NCI-H526 (cell line): ENCODE results near the gene ARID3C.

Experiments
- DNase-seq, 2 experiments: peaks; one replicate each; lab custom pipeline; 2025; lab: John Stamatoyannopoulos, UW

The ARID3C gene, protein sequence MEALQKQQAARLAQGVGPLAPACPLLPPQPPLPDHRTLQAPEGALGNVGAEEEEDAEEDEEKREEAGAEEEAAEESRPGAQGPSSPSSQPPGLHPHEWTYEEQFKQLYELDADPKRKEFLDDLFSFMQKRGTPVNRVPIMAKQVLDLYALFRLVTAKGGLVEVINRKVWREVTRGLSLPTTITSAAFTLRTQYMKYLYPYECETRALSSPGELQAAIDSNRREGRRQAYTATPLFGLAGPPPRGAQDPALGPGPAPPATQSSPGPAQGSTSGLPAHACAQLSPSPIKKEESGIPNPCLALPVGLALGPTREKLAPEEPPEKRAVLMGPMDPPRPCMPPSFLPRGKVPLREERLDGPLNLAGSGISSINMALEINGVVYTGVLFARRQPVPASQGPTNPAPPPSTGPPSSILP

DNA sequence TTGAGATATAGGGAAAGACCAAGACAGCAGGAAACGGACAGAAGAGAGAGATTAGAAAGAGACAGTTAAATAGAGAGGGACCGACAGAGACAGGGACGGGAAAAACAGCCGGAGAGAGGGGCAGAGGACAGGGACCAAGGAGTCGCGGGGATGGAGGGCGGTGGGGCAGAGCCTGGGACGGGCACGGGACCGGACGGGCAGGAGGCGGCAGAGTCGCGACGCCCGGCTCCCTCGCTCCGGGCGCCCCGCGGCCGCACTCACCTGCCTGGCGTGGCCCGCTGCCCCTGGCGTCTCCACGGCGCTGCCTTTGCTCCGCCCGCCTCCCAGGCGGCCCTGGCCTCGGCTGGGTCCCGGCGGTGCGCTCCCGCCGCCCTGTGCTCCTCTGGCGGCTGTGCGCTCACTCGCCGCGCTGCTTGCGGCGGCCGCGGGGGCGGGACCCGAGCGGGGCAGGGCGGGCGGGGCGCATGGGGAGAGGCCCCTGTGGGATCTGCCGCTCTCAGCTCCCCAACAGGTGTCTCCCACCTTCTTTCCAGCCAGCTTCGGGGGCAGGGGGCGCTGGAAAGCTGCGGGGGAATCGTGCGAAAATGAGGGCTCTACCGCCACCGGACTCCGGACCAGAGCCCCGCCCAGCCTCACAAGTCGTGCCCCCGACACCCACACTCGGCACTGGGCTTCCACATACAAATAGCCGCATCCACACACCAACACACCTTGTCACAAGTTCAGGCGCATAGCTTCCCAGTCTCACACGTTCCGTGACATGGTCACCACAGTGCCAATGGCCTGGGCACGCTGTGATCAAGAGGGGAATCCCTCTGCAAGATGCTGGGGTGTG is at the start of gene ARID3C:
ARID3C (minus strand) TSS at position 411 of the 835 bp plus-strand sequence. CDS start 1,052 bp downstream, outside the sequence.
- peak in 1 of 2 experiments; percentile 81 for DNase-seq

DNA sequence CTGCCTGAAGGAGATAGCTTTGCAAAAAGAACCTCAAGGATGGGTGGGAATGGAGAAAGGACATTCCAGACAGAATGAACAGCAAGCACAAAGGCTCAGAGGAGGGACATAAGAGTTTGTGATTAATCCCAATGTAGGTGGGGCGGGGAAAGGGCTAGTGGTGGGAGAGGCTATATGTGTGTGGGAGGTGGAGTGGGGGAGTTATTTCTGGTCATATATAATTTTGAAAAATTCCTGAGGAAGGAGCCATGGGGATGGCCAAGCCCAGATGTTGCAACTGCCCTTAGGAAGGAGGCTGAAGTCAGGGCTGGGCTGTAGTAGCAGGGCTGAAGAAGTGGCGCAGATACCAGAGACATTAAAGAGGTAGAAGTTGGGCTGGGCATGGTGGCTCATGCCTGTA is 47.0 kb upstream of the ARID3C start:
- no peak for DNase-seq

DNA sequence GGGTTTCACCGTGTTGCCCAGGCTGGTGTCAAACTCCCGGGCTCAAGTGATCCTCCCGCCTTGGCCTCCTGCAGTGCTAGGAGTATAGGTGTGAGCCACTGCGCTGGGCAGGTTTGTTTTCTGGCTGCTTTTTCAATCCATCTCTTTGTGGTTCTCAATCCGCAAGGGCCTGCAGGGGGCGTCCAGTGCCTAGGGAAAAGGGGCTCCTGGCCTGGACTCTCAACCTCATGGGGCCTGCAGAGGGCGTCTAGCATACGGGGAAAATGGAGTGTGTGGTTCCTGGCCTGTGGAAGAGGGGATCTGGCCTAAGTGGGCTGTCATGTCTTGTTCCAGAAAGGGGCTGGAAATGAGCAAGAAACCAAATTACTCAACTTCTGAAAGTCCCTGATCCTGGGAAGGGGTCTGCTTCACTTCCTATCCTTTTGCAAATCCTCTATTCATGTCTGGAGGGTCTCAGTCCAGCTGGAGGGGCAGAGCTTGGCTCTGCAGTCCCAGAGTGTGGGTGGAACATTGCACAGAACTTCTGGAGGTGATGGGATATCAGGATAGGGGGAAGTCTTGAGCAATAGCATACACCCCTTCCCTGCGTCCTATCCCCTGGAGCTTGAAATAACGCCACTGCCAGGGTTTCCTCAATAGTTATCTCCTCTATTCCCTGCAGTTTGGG is 46.3 kb upstream of the ARID3C start:
- DNase-seq = peak; percentile 60 to 91

DNA sequence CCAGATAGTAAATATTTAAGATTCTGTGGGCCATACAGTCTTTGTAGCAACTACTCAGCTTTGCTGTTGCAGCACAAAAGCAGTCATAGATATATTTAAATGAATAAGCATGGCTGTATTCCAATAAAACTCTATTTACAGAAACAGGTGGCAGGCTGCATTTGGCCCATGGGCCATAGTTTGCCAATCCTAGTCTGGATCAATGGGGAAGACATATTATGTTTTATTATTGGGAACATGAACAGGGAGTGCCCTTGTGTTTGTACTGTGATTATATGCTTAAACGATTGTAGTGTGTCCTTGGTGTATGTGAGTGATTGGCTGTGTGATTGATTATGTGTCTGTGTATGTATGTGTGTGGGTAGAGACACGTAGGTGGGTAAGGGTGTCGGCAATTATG is 45.6 kb upstream of the ARID3C start:
- no peak for DNase-seq

DNA sequence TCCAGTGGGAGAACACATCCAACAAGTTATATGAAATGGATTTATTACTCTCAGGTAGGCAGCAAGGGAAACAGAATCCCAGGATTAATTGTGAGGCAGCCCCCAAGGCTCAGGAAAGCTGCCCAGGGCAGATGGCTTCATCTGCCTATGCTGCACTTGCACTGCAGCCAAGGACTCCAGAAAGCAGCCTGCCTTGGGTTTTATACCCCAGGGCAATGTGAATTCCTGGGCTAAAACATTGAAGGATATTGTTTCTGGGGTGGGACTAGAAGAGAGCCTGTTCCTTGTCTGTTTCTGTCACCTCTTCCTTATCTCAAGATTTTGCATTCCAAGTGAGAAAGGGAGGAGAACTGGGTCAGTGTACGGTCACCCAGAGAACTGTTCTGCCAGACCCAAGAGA is 42.4 kb upstream of the ARID3C start:
- DNase-seq = no peak

DNA sequence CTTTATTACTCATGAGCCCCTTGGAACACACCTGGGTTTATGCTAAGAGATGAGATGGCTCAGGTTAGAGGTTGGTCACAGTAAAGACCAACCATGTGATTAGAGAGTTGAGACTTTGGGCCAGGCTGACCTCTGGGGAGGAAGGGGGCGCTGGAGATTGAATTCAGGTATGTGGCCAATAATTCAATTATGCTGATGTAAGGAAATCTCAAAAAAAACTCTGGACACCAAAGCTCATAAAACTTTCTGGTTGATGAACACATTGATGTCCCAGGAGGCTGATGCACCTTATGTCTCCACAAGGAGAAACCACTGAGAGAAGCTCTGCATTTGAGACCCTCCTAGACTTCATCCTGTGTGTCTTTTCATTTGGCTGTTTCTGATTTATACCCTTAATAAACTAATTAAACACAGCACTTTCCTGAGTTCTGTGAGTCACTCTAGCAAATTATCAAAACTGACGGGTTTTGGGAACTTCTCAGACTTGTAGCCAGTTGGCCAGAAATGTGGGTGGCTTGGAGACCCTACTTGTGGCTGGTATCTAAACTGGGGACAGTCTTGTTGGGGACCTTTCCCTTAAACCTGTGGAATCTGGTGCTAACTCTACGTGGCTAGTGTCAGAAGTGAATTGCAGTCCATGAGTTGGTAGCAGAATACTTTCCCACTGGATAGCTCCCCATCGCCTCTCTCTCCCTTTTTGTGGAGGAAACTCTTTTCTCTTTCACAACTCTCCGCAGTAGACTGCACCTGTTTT is 41.1 kb upstream of the ARID3C start:
- no peak for DNase-seq

DNA sequence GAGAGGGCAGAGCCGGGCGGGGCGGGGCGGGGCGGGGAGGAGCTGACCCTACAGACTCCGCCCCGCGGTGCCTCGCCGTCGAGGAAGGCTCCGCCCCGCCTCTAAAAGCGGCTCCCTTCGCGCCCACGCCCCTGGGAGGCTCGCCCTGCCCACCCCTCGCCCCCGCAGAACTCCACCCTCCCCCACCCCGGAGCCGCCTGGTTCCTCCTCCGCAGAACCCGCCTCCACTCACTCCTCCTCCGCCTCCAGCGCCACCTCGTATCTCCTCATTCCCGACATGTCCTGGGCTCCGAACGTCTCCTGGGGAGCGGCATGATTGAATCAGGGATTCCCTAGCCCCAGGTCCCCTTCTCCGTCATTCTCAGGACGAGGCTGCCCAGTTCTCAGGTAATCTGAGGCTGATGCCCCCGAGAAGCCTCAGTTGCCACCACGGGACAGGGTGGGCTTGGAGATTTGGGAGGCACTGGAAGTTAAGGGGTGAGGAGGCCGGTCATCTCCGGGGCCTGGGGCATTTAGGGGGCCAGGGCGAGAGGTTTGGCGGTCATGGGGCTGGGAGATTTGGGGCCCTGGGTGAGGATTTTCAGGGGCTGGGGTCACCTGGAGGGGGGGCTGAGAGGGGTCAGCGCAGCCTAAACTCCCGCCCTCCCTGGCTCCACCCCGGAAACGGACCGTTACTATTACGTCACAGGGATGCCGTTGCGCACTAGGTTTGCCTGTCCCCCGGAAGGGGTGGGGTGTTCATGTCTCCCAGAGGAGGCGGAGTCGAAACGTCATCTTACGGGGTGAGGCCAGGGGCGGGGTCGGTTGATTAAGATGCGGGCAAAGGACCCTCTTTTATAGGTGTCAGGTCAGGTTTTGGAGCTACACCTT is 36.8 kb upstream of the ARID3C start:
- DNase-seq = peak; percentile 76 to 96

DNA sequence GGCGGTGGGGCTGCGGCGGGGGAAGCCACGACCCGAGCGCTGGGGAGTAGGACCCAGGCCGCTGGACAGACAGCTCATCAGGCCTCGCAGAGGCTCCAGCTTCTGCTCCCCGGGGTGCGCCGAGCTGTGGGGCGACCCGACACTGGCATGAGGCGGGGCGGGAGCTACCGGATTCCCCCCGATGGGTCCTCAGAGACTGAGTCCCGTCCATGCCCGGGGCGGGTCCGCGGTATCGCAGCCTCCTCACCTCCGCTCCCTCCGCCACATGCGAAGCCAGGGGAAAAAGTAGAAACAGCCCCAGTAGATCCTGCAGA is 36.2 kb upstream of the ARID3C start:
- DNase-seq = no peak

DNA sequence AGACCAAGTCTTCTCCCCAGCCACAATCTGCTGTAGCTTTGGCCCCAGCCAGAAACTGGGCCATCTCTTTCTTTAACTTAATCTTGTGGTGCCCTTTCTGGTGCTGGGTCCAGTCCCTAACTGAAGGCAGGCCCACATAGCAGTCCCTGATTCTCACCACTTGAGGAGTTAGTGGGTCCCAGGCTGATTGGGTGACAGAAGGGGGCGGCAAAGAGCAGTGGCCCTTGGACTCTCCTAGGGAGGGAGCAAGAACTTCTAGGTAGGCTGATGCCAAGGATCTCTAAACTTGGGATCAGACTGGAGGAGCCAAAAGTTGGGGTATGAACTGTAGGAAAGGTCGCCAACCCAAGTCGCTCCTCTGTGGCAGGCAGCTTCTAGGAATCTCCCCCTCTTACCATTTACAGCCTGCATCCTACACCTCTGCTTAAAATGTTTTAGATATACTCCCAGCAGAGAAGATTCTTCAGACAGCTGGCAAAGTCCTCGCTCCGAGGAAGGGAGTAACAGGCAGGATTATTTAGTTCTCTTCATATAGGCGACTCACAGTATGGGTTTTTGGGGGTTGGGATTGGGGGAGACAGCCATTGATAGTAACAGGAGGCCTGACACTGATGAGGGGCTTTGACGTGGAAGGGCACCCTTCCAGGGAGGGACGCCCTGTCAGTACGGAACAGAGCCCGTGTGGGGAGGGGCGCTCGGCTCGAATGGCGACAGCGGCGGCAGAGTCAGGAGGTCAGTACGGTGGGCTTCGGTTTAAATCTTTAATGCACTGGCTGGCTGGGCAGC is 35.6 kb upstream of the ARID3C start:
- peak; percentile 56 to 82 for DNase-seq

DNA sequence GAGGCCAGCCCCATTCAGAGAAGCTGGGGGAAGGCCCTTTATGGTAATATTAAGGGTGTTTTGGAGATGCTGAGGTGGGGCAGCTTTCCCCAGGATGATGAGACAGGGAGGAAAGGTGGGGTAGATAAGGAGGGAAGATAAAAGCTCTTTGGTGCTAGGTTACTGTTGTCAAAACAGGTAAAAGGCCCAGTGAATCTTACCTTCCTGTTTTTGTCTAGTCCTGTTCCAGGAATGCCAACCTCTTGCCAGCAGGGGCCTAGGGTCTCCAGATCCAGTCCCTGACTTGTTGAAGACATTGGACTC is 34.4 kb upstream of the ARID3C start:
- no peak for DNase-seq

DNA sequence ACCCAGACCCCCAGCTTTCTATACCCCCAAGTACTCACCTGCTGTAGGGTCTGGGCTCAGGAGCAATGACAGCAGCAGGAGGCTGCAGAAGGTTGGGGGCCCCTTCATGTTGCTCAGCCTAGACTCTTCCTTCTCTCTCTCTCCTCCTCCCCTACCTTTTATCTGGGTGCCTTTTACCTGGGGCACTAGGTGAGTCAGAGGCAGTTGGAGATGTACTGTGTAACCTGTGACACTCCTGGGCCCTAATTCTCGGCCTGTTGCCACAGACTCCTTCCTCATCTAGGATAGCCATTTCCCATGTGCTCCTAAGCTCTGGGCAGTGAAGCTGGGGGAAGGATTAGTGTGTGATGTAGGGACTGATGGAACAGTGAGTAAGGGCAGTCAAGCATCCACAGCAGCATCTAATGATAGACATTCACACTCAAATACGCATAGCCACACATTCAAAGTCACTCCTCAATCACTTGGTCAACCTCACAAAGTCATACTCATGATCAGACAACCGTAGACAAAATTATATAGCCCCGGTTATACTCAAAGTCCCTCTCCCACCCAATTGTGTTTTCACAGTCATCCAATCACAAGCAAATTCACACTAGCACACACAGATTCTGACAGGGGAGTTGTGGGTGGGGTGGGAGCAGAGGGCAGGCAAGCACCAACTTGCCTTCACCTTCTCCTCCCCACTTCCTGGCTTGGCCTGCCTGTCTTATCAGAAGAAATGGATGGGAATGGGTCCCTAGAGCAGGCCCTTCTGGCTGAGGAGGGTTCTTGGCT is 33.8 kb upstream of the ARID3C start, which contains the start of gene CCL27:
CCL27 (minus strand) TSS at position 132 of the 777 bp plus-strand sequence; CDS start at position 108, 24 bp downstream.
- DNase-seq = no peak

DNA sequence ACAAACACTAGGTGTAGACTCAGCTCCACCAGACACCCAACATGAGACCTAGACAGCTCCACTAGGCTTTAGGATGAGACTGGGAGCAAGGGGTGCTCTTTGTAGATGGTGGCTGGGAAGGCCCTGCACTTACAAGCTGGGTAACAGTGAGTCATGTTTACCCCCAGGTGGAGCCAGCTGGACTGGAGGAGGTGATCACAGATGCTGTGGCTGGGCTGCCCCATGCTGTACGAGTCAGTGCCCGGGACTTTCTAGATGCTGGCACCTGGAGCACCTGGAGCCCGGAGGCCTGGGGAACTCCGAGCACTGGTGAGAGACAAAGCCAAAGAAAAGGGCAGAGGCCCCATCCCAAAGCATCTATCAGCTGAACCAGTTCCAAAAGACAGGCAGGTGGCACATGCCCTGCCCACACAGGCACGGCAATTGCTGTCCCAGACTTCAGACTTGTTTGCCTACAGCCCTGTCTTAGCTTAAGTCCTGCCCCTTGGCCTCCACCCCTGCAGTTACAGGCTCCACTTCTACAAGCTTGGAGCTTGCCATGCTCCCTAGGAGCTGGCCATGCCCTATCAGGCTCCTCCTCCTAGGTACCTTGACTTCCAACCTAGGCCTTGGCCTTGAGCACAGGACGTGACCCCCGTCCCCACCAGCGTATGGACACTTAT is 30.9 kb upstream of the ARID3C start:
- no peak for DNase-seq

DNA sequence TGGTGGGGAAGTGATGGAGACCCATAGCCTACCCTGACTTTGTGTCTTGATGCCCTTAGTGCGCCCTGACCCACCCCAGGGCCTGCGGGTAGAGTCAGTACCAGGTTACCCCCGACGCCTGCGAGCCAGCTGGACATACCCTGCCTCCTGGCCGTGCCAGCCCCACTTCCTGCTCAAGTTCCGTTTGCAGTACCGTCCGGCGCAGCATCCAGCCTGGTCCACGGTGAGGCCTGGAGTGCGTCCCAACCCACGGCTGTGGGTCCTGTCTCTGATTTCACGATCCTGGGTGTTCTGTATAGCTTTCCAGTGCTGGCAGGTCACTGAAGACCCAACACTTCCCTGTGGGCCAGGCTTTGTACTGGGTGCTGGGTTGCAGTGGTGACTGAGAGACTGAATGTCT is 29.6 kb upstream of the ARID3C start:
- DNase-seq = no peak

DNA sequence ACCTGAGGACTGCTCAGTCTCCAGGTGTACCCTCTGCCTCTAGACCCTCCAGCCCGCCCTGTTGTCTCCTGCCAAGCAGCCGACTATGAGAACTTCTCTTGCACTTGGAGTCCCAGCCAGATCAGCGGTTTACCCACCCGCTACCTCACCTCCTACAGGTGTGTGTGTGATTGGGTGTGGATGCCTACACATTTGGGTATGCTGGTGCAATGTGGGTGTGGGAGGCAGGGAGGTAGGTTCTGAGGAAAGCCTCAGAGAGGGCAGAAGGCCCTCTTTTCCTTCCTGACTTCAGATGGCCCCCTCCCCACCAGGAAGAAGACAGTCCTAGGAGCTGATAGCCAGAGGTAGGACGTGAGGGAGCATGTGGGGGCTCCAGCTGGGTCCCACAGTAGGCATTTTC is 28.1 kb upstream of the ARID3C start:
- DNase-seq = no peak

DNA sequence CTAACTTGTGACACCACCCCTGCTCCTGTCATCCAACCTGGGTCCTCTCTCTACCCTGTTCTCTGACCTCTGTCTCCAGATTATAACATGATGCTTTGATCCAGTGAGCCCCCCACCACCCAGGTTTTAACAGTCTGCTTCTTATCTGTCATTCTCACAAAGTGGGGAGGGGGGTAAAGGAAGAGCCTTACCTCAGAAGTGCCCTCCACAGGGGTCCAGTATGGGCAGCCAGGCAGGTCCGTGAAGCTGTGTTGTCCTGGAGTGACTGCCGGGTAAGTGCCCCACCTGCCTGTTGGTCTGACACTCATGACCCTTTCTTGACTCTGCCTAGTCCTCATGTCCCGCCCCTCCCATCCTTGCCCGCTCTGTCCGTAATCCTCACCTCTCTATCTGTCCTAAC is 26.5 kb upstream of the ARID3C start:
- no peak for DNase-seq

DNA sequence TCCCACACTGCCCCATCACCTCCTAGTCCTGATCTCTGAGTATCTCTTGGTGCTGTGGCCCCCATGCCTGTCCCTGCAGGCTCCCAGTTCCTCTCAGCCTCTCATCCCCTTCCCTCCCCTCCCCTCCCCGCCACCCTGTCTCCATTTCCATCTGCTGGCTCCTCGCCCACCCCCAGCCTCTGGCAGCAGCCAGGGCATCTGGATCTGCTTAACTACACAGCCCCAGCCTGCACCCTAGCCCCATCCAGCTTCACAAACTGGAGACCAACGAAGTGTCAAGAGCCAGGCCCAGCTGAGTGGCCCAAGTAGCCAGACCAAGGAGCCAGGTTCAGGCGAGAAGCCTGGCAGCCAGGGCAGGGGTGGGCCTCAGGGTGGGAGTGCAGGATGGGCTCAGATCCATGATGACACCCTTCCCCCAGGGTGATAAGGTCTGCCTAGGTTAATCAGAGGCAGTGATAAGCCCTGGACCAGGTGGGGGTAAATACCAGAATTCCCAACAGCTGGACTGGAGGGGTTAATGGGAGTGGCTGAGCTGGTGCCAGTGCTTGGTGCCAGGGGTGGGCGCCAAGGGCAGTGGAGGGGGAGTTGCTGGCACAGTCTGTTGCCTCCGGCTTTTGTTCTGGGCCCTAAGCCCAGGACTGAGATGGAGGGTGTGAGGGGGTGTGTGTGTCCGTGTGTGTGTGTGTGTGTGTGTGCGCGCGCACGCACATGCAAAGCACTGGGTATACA is 25.6 kb upstream of the ARID3C start:
- DNase-seq = peak in 1 of 2 experiments; percentile 25

DNA sequence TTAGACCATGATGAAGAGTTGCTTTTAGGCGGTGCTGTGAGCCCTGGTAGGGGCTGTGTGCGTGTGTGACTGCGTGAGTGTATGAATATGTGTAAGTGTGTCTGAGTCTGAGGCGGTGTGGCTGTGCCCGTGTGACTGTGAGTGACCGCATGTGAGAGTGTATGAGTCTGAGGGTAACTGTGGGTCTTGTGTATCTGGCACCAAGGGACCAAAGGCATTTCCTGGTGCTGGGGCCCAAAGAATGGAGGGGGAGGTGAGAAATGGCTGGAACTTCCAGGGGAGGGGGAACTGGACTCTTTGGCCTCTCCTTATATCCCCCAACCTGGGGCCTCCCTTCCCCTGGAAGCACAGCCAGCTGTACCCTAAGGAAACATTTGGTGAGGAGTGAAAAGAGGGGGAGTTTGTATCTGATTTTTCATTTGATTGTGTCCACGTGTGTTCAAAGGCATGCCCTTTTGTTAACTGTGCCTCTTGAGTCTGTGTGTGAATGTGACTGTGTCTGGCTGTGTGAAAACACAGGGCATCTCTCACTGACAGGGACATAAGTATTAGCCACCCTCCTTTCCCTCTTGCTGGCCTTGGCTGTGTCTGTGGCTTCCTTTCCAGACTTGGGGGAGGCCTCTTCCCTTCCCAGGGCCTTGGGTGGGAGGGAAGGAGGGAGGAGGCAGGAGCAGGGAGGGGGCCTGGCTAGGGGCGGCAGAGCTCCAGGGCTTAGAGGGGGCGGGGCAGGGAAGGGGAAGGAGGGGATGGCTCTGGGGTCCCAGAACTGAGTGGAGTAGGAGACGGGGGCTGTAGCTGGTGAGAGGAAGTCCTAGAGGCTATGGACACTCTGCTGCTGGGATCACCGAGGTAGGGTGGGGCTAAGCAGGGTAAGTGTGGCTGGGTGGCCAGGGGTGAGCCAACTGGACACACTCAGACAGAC is 24.5 kb upstream of the ARID3C start:
- DNase-seq = no peak
